ENCODE measurements around the gene ATAT1. TPM values are rescaled to one million over a fixed set of nuclear protein-coding genes. Genes with fewer than 3 reads are reported as not detected.

The ATAT1 gene
- total and polyA plus RNA-seq, 2 of the 13 experiments (the other 11 are each of a cell fraction or from before 2014, with no cell fraction given) = 9.2 to 23.6 TPM

- H3K27me3 ChIP-seq (ENCODE audit: control insufficient read depth in 1 of 2, insufficient read depth in 2 of 2, low read length in 2 of 2) = no peaks in the 10 kb centered on the region
- no peak overlapping the region for H2AFZ ChIP-seq (ENCODE audit: low read length)
- peak overlapping the region; percentile 32 for H3K27ac ChIP-seq (ENCODE audit: extremely low read length, insufficient read depth, low read length)
- ATAC-seq (peak; percentile 93), FAIRE-seq (peak; percentile 77), DNase-seq (ENCODE audit: low spot score) (peak; percentile 83)
- peak overlapping the region; percentile 33; the same call in 1 of the 2 replicates for H3K9ac ChIP-seq (ENCODE audit: insufficient read depth, low read depth, low read length)
- H3K36me3 ChIP-seq (replicated peaks in 1 of 2; ENCODE audit: control insufficient read depth in 1 of 2, insufficient read depth in 2 of 2, low read length in 2 of 2) = 0 out of 5 replicates have a peak, but pooled peaks cover 0 to 1% of the 10 kb centered on the region in 2 experiments
- H3K4me1 ChIP-seq (ENCODE audit: insufficient read depth, low read length) = peaks cover 41% of the 10 kb centered on the region
- CTCF ChIA-PET (ENCODE audit: low intra/inter-chr PET ratio, low total read pairs) = interaction anchor here (0.7 to 3.8 kb wide), 7 partner anchors 9 to 198 kb away, joined by 3 to 130 read pairs (median 4); no protein-coding TSS in a partner anchor
- H3K4me3 ChIP-seq (replicated peaks in 1 of 3; ENCODE audit: insufficient read depth in 1 of 3, low read depth in 2 of 3, low read length in 3 of 3) = peak overlapping the region; percentile 43 to 66 (median 44)
- in situ Hi-C loops (cut with HindIII; ENCODE audit: extremely low pct_ligation_motif_present, low pct_unique_long_range_greater_than_20kb) = loop anchor here (5.0 to 25.0 kb wide), 2 partner anchors 43 to 408 kb away; partner anchors contain the start of gene TUBB
- peak overlapping the region; percentile 88 for H3K4me2 ChIP-seq (ENCODE audit: low read depth, low read length)
- no peaks in the 10 kb centered on the region for H3K9me3 ChIP-seq (ENCODE audit: low read length)
- no TSS peak for BruUV-seq (replicated peaks)
- H3K79me2 ChIP-seq (ENCODE audit: insufficient read depth, low read length) = no peaks in the 10 kb centered on the region
- POLR2A ChIA-PET = interaction anchor here (0.6 to 4.7 kb wide), 16 partner anchors 8 to 206 kb away, joined by 3 to 92 read pairs (median 4); partner anchors contain the start of genes DDR1, IER3, MDC1 and MRPS18B
- intact Hi-C loops (cut with micrococcal nuclease; ENCODE audit: unreplicated experiment) = loop anchor here (1.0 to 10.0 kb wide), 6 partner anchors 38 to 198 kb away; partner anchors contain the start of genes FLOT1 and MDC1
- no peaks in the 10 kb centered on the region for H4K20me1 ChIP-seq (ENCODE audit: insufficient read depth, low read length)
- WGBS (ENCODE audit: low lambda C conversion rate) = 5% methylated on average over 24 of the region's 31 CpGs
- TF ChIP-seq MIXL1 (CRISPR knock-in tag; IDR thresholded peaks at IDR 0.05) (peak; percentile 91), BCLAF1 (IDR thresholded peaks at IDR 0.05) (no peak), HES4 (CRISPR knock-in tag; IDR thresholded peaks at IDR 0.05; ENCODE audit: borderline replicate concordance) (no peak), KLF11 (CRISPR knock-in tag; IDR thresholded peaks at IDR 0.05) (peak; percentile 48; the same call in 1 of the 2 replicates), ZNF737 (CRISPR knock-in tag; IDR thresholded peaks at IDR 0.05; ENCODE audit: borderline replicate concordance) (no peak), FOXP1 (IDR thresholded peaks at IDR 0.05) (no peak), FOXP1 (CRISPR knock-in tag; IDR thresholded peaks at IDR 0.05) (no peak), BRCA1 (CRISPR knock-in tag; IDR thresholded peaks at IDR 0.05) (no peak), ZNF740 (CRISPR knock-in tag; IDR thresholded peaks at IDR 0.05) (no peak), NCOA1 (CRISPR knock-in tag; IDR thresholded peaks at IDR 0.05) (no peak), PBX2 (CRISPR knock-in tag; IDR thresholded peaks at IDR 0.05) (no peak), MAFF (IDR thresholded peaks at IDR 0.05; ENCODE audit: low read depth, low read length) (no peak), USF2 (IDR thresholded peaks at IDR 0.05; ENCODE audit: low read depth, low read length) (no peak), USF2 (CRISPR knock-in tag; IDR thresholded peaks at IDR 0.05; ENCODE audit: borderline replicate concordance) (no peak), NR2C2 (CRISPR knock-in tag; IDR thresholded peaks at IDR 0.05; ENCODE audit: borderline replicate concordance) (no peak), SNAPC5 (CRISPR knock-in tag; IDR thresholded peaks at IDR 0.05; ENCODE audit: borderline replicate concordance) (no peak)
These were observed 52.5 kb downstream of the ATAT1 start for GRCh38 chr6:30678964-30679726.
